Measurements from ENCODE around the gene SVOP.

- no peak for TF ChIP-seq CTCF (IDR thresholded peaks at IDR 0.05)
- no peak for TF ChIP-seq ZFX (IDR thresholded peaks at IDR 0.05; ENCODE audit: borderline replicate concordance)
Observed at GRCh38 chr12:108955225-108955835, 65.5 kb downstream of the SVOP start.
